GM19328 (cell line): ENCODE data around the gene TMPRSS11E.
"Not testable (repeated sequence)": the region's sequence is repeated elsewhere in the genome, so short reads cannot be mapped to it uniquely, and the experiment has no call there.

Experiments used
- ATAC-seq: cut with Tn5 transposase; IDR thresholded peaks from one replicate; pipeline ENCODE4 v1.9.1; 2021; ENCODE audit warnings: mild to moderate bottlenecking, moderate library complexity; ENCODE audit not compliant: unreplicated experiment

TMPRSS11E gene

DNA sequence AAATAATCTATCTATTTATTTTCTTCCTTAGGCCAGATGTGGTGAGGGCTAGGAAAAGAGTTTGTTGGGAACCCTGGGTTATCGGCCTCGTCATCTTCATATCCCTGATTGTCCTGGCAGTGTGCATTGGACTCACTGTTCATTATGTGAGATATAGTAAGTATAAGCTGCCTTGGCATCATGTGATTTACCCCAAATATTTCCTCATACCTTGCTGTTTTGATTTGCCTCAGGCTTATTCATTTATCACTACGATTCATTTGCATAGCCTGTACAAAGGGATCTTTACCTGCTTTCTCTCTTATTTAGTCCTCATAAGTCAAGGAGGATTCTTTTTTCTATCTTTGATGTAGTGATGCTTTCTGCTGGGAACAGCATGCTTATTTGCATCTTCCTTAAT is 14.5 kb downstream of the TMPRSS11E start:
- no peak for ATAC-seq

DNA sequence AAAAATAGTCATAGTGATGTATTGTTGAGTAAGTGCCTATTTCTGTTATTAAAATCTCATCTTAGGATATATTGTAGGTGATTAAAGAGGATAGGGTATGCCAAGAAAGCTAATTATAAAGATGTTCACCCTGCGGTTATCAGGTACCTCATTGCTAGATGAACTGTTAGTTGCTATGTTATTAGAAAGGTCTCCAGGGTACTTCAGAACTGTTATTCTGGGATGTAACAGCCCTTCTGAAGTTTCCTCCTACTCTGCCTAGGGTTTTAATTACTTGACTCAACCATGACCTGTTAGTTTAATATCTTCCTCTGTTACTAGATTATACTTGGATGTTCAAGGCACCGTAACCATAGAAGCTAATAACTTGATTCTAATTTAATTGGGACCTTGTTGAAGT is 15.4 kb downstream of the TMPRSS11E start:
- ATAC-seq = no peak

DNA sequence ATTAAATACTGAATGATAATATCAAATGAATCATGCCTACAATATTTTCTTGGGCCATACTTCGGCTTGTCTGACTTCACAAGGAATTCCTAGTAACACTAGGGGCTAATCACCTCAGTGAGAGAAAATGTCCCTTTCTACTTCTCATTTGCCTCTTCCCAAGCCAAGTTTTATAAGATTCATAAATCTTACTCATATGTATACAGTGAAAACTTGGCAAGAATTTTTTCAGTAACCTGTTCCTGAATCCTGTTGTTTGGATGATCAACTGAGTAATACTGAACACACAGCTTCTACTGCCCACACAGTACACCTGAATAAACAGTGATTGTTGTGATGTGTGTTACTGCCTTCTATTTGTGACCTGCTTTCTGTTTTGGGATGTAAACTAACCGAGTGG is 16.5 kb downstream of the TMPRSS11E start:
- ATAC-seq = no peak

DNA sequence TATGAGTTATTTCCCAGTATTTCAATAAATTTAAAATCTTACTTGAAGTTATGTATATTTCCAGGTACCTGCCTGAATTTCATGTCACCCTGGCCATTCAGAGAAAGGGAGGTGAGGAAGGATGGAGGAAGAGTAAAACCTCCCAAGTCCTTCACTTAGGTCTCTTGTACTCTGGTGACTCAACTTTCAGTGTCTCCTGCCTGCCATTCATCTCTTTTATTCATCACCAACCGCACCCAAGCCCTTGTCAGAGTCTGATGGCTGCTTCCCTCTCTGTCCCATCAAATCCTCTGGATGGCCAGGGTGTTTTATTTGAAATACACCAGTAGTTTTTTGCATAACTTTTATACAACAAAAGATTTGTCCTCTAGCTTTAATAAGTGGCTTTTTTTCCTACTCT is 17.8 kb downstream of the TMPRSS11E start:
- ATAC-seq = no peak

- ATAC-seq = no peak
These were observed 18.9 kb downstream of the TMPRSS11E start for GRCh38 chr4:68466185-68466584.

- no peak for ATAC-seq
These were observed 19.5 kb downstream of the TMPRSS11E start for GRCh38 chr4:68466751-68467150.

GRCh38 chr4:68469482-68469881 is 22.2 kb downstream of the TMPRSS11E start:
- ATAC-seq = no peak

DNA sequence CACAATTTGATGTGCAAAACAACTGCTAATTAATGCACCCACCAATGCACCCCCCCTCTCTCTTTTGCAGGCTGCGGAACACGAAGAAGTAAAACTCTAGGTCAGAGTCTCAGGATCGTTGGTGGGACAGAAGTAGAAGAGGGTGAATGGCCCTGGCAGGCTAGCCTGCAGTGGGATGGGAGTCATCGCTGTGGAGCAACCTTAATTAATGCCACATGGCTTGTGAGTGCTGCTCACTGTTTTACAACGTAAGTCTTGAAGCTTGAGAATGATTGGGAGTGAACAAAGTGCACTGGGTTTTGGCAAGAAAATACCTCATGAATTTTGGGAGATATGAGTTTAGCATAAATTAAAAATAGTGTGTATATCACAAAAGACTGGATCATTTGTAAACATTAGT is 28.9 kb downstream of the TMPRSS11E start:
- no peak for ATAC-seq

GRCh38 chr4:68489338-68489737 is 42.1 kb downstream of the TMPRSS11E start:
- ATAC-seq = no peak

DNA sequence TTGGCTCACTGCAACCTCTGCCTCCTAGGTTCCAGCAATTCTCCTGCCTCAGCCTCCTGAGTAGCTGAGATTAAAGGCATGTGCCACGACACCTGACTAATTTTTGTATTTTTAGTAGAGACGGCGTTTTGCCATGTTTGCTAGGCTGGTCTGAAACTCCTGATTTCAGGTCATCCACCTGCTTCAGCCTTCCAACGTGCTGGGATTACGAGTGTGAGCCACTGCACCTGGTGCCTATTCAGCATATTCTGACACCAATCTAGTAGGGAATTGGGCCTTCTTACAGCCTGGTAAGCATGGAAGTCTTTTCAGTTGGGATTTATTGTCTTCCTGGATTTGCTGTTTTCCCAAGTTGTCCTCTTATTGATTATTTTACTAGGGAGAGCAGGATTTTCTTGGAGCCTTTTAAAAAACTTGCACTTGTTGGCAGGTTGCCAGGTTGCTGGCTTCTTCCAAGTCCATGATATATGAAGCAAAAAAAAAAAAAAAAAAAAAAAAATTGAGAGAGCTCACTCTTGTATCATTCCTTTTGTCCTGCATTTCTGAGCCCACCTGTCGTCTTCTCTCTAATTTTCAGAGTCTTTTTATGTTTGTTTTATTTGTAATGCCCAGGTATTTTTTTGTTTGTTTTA is 43.7 kb downstream of the TMPRSS11E start:
- ATAC-seq = no peak

DNA sequence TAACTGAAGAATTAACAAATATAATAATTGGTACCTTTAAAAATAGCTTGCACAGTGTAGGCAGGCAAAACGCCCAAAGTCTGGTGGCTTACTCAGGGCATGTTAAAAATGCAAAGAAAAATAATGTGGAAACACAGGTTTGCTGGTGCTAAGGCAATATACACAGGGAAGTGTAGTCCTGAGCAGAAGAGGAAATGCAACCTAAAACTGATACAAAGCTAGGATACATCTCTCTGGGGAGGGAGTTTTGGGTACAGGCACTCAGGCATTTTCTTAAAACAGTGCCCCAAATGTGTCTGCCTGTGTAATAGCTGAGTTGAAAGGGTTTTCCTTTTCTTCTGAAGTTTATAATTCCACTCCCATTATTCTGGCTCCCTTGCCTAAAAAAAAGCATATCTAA is 47.4 kb downstream of the TMPRSS11E start:
- ATAC-seq = no peak

- peak; percentile 94 for ATAC-seq
These were observed 51.2 kb downstream of the TMPRSS11E start for GRCh38 chr4:68498413-68499007.

DNA sequence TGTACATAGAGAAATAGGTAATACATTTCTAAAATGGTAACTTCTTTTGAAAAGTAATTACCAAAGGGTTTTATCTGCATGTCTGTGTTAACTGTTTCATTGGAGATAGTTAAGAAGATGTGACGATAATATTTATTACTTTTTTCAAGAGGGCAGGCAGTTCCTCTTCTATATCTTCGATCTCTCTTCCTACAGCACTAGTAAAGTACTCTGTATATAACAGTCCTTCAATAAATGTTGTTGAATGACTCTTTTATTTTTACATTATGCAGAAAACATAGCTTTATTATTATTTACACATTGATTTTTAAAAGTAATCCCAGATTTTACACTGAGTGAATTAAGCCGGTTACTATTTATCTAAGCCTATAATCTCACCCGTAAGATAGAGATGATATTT is 51.8 kb downstream of the TMPRSS11E start:
- no peak for ATAC-seq

- ATAC-seq = not testable (repeated sequence)
These were observed 56.2 kb downstream of the TMPRSS11E start for GRCh38 chr4:68503462-68503861.

GRCh38 chr4:68504836-68505235 is 57.6 kb downstream of the TMPRSS11E start:
- ATAC-seq = not testable (repeated sequence)

- ATAC-seq = not testable (repeated sequence)
These were observed 58.2 kb downstream of the TMPRSS11E start for GRCh38 chr4:68505452-68505851.

- ATAC-seq = no peak
These were observed 71.6 kb downstream of the TMPRSS11E start for GRCh38 chr4:68518889-68519288.

- no peak for ATAC-seq
These were observed 73.7 kb downstream of the TMPRSS11E start for GRCh38 chr4:68520985-68521384.

GRCh38 chr4:68522232-68522631 is 75.0 kb downstream of the TMPRSS11E start:
- not testable (repeated sequence) for ATAC-seq

DNA sequence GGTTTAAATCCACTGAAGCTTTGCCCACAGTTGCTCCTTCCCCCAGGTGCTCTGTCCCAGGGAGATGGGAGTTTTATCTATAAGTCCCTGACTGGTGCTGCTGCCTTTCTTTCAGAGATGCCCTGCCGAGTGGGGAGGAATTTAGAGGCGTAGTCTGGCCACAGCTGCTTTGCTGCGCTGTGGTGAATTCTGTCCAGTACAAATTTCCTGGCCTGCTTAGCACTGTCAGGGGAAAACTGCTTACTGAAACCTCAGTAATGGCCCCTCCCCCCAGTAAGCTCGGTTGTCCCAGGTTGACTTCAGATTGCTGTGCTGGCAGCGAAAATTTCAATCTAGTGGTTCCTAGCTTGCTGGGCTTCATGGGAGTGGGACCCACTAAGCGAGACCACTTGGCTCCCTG is 88.7 kb downstream of the TMPRSS11E start:
- no peak for ATAC-seq

- ATAC-seq = no peak
These were observed 89.1 kb downstream of the TMPRSS11E start for GRCh38 chr4:68536375-68536774.

DNA sequence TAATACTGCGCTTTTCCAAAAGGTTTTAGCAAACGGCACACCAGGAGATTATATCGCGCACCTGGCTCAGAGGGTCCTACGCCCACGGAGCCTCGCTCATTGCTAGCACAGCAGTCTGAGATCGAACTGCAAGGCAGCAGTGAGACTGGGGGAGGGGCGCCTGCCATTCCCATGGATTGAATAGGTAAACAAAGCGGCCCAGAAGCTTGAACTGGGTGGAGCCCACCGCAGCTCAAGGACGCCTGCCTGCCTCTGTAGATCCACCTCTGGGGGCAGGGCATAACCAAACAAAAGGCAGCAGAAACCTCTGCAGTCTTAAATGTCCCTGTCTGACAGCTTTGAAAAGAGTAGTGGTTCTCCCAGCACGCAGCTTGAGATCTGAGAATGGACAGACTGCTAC is 95.5 kb downstream of the TMPRSS11E start:
- not testable (repeated sequence) for ATAC-seq
